Measurements from ENCODE around the gene DCBLD2. TPM values are rescaled to one million over a fixed set of nuclear protein-coding genes. Genes with fewer than 3 reads are reported as not detected.

Gene DCBLD2
- total RNA-seq, 1 donor from 2014 or later = 6.7 TPM

- ATAC-seq = no peak
Measured at GRCh38 chr3:98827221-98827920, 74.1 kb downstream of the DCBLD2 start.

- ATAC-seq = no peak
Measured at GRCh38 chr3:98826126-98826525, 75.4 kb downstream of the DCBLD2 start.

DNA sequence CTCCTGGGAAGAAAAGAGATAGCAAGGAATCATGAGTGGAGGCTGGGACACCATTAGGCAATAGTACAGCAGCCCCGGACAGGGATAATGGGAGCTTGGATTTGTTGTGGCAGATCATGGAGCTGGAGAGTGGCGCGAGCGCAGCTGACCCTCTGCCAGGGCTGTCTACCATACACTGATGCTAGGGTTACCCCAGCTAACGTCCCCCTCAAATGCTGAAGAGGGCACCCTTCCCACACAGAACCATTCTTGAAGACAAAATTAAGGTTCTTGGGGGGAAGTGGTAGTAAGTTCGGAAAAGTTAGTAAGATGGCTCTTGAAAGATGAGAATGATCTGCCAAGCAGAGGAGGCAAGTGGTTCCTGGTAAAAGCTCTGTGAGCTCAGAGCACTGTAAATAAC lies 77.2 kb downstream of the DCBLD2 start:
- no peak for ATAC-seq

DNA sequence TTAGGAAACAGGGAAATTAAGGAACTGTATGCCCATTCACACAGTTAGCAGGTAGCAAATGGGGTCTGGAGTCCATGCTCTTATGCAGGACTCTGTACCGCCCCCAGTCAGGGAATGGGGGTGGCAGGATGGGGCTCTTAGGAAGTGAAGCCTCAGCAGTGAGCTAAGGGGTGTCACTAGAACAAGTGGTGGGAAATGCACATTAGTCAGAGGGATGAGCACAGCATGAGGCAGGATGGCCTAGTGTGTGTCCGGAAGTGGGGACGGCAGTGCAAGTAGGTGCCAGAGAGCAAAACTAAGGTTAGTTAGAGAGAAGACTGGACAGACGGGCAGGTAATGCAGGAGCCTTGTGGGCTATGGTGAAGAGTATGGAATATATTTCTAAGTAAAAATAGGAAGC lies 77.7 kb downstream of the DCBLD2 start:
- ATAC-seq = no peak

GRCh38 chr3:98821063-98821462 lies 80.4 kb downstream of the DCBLD2 start:
- no peak for ATAC-seq

DNA sequence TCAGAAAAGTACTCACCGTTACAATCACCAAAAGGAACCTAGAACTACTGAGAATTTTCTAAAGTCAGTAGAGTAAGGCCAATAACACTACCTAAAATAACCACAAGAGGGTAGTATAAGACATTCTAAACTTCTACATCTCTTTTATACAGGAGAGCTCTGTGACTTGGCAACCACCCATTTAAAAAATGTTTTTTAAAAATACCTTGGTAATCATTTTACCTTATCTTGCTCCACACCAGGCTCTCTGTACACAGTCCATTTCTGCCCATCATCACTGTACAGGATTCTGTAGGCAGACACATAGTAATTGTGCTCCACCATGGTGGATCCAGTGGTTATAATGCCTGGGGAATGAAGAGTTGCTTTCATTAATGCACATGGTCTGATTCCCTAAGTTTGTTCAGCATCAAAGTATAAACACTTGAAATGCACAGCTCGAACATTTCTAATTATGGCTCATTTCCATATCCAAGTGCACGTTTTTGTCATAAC lies 83.9 kb downstream of the DCBLD2 start:
- peak; percentile 83 for ATAC-seq

GRCh38 chr3:98814817-98815420 lies 86.6 kb downstream of the DCBLD2 start:
- ATAC-seq = no peak

DNA sequence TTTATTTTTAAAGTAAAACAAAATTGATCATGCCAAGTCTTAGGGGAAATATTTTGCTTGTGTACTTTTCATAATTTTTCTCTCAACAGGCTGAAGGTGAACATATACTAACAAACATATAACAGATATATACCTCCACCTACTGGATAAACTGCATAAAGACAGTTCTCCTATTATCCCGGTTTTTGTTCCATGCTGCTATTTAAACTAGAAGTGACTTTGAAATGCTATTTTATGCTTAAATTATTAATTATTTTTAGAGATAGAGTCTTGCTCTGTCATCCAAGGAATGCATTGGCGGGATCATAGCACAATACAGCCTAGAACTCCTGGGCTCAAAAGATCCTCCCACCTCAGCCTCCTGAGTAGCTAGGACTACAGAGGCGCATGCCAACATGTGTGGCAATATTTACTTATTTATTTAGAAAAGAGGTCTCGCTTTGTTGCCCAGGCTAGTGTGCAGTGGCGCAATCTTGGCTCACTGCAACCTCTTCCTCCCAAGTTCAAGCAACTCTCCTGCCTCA lies 88.6 kb downstream of the DCBLD2 start:
- peak; percentile 60 for ATAC-seq

DNA sequence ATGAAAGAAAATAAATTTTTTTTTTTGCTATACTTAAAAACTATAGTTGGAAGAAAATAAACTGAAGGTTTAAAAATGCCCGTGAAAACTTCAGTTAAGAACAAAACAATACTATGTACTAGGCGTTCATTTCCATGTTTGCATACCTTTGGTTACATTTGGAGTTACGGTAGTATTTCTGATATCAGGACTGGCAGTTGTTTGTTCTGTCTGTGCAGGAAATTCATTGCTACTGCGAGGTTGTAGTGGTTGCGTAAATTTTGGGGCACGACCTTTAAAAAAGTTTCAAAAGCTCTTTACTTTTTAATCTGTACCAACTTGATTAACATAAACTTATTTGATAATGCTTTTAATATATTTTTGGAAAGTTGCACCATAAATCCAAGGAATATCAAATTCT lies 90.4 kb downstream of the DCBLD2 start:
- ATAC-seq = no peak

DNA sequence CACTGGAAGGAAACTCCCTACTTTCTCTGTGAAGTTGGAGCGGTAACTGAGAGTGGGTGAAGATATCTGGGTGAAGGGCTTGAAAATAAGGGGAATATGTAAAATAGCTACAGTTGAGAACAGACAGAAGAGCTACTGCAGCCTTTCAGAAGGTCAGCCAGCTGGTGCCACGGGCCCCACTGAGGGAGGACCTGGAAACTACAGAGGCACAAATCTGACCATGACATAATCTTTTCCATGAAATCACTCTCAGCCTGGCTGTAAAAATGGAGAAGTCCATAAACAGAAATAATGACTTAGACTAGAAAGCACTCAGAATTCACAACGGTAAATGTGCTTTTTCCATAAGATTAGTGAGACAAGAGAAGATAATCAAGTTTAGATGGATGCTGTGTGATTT lies 91.9 kb downstream of the DCBLD2 start:
- no peak for ATAC-seq

GRCh38 chr3:98808071-98808470 lies 93.4 kb downstream of the DCBLD2 start:
- no peak for ATAC-seq

DNA sequence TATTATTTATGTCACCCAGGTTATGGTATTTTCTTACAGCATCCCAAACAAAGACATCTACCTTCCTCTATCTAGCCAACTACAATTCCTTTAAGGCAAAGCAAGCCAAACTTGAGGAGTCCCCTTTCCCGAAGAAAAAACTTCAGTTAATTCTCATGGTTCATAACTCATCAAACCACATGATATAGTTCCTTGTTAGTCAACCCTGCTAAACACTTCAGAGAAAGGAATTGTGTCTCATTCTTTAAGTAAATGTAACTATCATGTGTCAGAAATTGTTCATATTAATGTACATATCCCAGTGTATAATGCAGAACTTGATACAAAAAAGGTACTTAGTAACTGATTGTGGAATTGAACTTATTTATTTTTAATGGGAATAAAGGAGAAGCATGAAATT lies 93.9 kb downstream of the DCBLD2 start:
- peak; percentile 23 for ATAC-seq

GRCh38 chr3:98807011-98807410 lies 94.5 kb downstream of the DCBLD2 start:
- ATAC-seq = no peak

DNA sequence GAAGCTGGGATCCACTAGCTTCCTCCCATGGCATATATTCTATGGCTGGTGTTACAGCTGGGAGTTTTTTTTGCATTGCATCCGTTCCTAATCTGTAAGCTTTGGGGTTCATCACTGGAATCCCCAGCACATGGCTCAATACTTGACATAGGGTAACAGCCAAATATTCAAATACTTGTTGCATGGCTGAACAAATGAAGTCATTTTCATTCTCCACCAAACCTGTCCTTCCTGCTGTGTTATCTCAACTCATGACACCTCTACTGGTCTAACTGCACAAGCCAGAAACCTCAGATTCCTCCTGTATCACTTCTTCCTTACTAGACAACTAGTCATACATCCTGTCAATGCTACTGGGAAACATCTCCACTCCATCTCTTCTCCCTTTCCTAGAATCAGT lies 95.0 kb downstream of the DCBLD2 start:
- peak; percentile 93 for ATAC-seq

- ATAC-seq = no peak
Measured at GRCh38 chr3:98805571-98805970, 95.9 kb downstream of the DCBLD2 start.

DNA sequence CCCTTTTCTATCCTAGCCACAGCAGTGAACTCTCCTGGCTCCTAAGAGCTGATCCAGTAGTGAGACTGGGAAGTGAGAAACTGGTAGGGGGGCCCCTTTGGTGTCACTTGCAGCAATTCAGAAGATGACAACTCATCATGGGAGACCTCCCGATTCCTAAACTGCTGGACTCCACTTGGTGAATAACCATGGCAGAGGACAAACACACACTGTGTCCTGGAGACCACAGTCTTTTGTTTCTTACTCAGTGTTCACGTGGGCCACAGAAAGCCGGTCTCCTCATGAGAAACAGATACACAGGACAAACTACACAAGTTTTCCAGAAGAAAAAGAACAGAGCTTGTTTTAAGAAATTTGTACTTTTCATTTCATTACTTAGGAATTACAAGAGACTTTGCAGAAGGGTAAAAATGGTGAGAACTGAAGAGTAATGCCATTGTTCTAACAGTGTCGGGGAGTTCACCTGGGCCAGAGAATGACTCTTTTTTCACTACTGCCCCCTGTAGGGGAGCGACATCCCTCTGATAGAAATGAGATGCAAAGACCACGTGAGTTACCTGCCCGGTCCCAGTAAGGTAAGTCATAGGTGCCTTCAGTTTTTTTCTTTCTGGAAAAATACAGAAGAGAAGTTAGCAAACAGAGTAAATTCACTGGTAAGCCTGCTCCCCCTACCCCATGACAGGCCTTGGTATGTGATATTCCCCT lies 100.3 kb downstream of the DCBLD2 start:
- no peak for ATAC-seq

DNA sequence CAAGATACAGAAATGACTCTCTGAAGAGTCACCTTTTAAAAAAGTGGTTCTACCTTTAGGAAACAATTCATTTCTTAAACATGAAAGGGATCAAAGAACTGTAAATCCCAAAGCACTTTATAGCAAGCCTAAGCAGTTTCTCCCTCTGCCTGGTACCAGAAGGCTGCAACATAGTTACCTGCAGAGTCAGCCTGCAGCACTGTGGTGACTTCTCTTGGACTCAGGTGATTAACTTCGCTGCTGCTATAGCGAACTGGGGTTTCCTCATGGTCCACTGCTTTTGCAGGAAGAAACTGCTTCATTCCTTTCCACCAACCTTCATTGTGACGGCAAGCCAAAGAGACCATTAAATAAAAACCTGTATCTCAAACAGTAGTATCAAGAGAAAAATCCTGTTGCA lies 101.1 kb downstream of the DCBLD2 start:
- ATAC-seq = peak; percentile 60

- no peak for ATAC-seq
Measured at GRCh38 chr3:98799479-98799878, 102.0 kb downstream of the DCBLD2 start.

GRCh38 chr3:98798820-98799219 lies 102.7 kb downstream of the DCBLD2 start:
- no peak for ATAC-seq

DNA sequence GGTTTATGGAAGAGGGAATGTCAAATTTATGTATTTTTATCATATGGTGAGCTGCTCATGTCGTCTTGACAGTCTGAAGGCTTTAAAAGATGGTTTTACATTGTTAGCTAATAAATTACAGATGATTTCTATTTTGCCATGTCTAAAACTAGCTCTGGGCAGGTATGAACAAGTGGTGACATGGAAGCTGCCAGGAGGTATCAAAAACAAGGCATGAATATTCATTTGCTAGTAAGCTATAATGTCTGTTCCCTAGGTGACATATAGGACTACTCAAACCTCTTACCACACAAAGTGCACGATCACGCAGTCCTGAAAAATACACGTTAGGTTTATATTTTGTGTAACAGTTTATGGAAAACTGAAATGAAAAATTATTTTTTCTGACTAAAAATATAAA lies 103.6 kb downstream of the DCBLD2 start:
- no peak for ATAC-seq

DNA sequence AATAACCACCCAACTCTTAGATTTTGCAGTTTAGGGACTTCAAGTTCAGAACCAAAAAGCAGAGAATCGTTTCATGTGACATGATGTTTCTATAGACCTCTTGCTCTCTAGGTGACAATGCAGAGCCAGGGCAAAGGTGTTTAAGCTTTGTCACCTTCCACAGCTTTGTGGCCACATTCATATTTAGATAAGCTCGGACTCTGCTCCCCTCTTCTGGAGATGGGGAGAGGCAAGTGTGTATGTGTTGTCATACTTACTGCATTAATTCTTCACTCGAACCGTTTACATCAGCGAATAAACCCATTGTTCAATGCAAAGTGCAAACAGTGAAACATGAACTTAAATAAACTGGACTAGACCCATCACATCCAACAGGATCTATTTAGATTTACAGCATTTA lies 105.2 kb downstream of the DCBLD2 start:
- no peak for ATAC-seq

- ATAC-seq = no peak
Measured at GRCh38 chr3:98793971-98794370, 107.5 kb downstream of the DCBLD2 start.

Data from esophagus mucosa (tissue), 1 donor.